NCI-H460 (cell line): ENCODE results near the gene UVSSA. TPM values are rescaled to one million over a fixed set of nuclear protein-coding genes. Genes with fewer than 3 reads are reported as not detected.

ENCODE experiments used
- DNase-seq: peaks from one replicate; pipeline ENCODE4 v3.0.0-alpha.2; 2016; ENCODE audit warnings: low read depth; ENCODE audit errors: extremely low read depth
- total RNA-seq: library from RNA; depleted of rRNA; stranded (reverse); fragments of >200 nt; shearing (Covaris generic); gene quantifications from 2 replicates; pipeline ENCODE4 v1.2.3, GENCODE V29; 2014

The UVSSA gene
- total RNA-seq, 1 experiment from 2014 or later = 7.7 TPM

DNA sequence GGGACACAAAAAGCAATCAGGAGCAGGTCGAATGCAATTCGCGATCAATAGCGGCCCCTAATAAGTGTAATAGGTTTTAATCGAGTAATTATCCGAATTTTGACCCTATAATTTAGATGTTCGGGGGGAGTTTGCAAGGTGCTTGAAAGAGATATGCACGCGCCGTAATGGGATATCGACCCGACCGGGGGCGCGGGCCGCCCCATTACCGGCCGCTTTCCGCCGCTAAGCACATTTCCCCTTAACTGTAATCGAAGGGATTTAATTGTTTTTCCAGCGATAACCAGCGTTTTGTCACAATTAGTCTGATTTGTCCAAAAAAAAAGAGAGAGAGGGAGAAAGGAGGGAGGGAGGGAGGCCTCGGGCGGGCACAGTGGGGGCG, 58.2 kb downstream of the UVSSA start:
- DNase-seq = no peak

DNA sequence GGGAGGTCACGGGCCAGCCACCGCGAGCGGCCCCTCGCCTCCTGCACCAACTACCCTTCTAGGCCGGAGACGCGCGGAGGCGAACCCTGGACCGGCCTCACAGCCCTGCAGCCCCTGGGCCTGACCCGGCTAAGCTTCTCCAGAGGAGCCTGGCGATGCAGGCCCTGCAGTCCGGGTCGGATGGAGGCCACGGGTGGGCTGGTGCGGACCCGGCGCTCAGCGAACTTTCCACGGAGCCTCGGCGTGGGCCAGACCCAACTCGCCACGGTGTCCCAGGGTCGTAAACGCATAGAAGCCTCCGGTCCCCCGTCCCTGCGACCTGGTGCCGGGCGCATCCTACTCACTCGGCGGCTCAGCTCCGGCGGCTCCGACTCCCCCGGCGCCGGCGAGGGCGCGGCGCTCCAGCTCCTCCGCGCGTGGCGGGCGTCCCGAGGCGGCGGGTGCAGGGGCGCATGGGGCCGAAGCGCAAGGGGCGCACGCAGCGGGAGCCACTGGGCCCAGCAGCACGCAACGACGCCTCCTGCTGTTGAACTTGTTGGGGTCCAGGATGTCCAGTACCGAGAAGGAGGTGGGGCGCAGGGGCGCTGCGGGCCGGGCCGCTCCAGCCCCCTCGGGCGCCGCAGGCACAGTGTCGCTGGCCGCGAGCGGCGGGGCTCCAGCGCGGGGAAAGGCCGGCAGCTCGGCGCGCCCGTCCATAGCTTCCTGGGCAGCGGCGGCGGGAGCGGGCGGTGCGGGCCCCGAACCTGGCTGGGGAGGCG, 58.8 kb downstream of the UVSSA start:
- no peak for DNase-seq

DNA sequence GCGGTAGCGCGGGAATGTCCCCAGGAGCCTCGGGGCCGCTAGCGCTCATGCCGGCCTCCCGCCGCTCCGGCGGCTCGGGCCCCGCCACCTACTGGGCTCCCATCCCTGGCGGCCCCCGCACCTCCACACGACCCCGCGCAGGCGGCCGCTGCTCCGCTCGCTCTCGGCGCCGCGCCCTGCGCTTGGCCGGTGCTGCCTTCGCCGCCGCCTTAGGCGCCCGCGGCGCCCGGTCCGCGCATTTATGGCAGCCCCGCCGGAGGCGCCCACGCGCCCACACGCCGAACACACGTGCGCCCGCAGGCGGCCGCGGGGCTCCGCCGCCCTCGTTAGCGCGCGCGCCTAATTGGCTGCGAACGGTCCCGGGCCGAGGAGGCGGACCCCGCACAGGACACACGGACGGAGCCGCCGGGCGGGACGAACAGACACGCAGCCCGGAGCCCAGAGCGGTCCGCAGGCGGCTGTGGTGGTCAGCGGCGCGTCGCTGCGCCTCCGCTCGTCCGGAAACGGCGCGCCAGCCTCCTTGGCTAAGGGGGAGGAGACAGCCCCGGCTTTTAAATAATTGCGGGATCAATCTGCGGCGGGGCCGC, 59.5 kb downstream of the UVSSA start, which contains the start of gene NKX1-1:
NKX1-1 (minus strand) TSS at position 49 of the 587 bp plus-strand sequence; CDS start at position 49, 0 bp downstream.
- DNase-seq = no peak

DNA sequence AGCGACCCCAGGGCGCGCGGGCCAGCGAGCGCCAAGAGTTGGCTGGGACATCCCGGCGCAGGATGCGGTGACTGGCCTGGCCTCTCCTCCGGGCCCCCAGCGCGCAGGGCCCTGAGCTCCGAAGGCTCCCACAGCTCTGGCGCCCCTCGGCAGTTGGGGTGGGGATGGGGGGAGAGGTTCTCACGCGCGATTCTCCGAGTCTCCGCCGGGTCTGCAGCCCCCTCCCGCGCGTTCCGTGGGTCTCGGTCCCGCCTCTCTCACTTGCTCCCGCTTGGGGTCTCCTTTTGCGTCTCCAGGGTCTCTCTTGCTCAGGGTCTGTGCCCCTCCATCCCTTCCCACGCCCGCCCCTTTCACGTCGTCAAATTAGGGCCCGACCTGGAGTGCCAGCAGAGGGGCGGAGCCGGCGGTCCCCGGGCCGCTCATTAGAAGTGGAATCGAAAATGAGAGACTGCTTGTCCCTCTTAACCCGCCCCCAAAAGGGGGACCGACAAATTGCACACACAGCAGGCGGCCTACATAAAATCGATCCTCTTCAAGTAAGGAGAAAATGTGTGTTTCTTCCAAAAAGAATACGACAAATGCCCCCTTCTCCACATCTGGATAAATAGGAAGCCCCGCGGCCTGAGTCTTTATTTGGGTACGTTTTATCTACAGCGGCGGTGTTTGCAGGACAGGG, 60.1 kb downstream of the UVSSA start:
- no peak for DNase-seq

DNA sequence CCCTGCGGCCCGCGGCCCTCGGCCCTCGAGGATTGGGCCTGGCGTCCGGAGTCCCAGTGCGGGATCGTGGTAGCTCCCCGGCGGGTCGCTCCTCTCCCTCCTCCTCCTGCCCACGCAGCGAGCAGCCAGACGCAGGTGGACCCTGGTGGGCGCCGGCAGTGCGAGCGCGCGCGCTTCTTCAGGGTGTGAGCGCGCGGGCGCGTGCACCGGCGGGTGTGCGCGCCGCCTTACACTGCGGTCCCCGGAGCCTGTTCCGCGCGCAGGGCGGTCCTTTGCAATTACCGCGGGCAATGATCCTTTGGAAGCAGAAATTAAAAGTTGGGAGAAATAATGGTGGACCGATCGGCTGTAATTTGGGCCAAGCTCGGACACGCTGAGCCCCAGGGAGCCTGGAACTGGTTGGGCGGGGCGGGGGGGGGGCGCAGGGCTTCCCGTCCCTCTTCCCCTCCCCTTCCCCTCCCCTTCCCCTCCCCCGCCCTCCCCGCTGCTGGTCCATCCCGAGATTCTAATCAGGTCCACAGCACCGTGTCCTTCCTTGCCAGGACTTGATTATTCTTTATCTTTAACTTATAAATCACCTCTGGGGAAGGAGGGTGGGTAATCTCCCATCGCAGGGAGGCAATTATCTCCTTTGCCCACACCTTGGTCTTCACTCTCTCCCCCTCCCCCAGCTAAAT, 60.8 kb downstream of the UVSSA start:
- DNase-seq = no peak

DNA sequence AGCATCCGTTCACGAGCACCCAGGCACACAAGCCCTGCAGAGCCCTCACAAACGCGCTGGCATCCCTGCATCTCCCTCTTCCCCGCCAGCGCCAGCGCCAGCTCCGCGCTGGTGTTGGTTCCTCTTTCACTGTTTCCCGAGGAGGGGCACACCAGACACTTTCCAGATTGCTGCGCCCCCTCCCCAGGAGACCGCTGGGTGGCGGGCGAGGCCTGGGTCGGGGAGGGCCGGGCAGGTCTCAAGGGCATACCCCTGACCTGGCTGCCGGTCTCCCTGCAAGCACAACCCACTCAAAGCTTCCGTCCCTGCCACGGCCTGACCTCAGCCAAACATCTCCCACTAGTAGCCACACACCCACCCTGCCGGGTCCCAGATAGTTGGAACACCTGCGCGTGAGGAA, 61.4 kb downstream of the UVSSA start:
- DNase-seq = no peak

DNA sequence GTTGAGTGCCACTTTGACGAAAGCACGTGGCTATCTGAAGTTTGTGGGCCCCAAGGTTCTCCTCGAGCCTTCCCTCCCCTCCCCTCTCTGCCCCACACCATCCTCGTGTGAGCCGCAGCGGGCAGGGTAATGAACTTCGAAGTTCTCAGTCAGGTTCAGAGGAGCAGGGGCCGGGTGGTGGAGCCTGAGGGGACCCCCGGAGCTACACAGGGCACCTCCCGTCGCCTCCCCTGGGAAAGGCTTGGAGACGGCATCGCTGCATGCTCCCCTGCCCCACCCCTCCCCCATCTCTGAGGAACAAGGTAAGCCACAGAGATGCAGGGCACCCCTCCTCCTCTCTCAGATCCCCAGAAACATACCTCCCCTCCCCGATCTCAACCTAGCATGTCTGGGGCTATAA, 62.1 kb downstream of the UVSSA start:
- no peak for DNase-seq

DNA sequence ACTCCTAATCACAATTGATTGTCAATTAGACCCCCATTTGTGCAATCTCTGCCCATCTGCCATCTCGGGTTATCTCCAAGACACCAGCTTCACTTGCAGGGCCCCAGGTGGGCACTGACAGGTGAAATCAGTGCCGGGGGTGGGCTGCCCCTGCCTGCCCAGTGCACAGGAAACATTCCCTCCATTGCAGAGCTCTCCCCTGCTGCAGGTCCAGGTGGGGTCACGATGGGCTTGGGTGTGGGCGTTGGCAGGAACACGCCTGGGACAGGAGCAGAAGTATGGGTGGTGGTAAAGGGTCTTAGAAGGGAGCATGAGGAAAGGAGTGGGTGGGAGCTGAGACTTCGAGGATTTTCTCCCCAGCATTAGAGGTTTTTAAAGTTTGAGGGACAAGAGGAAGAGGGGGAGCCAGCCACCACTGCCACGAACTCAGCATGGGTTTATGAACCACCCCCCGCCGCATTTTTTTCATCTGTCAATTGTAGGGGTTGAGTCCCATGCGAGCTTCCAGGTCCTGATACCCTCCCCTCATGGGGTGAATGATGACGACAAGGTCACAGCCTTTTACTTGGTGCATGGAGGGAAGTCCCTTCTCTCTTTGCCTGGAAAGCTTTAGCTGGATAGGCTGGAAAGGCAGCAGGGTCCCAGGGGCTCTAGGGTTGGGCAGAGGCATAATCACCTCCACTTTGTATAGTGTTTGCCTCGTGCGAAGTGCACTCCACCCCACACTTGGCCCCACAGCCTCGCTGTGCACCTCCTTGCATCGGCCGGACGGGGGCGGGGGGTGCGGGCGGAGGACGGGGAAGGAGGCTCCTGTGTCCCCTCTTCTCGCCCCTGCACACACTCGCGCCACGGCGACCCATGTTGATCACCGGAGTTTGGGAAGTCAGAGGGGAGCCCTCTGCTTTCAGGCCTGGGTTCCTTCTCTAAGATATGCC, 62.8 kb downstream of the UVSSA start:
- no peak for DNase-seq

DNA sequence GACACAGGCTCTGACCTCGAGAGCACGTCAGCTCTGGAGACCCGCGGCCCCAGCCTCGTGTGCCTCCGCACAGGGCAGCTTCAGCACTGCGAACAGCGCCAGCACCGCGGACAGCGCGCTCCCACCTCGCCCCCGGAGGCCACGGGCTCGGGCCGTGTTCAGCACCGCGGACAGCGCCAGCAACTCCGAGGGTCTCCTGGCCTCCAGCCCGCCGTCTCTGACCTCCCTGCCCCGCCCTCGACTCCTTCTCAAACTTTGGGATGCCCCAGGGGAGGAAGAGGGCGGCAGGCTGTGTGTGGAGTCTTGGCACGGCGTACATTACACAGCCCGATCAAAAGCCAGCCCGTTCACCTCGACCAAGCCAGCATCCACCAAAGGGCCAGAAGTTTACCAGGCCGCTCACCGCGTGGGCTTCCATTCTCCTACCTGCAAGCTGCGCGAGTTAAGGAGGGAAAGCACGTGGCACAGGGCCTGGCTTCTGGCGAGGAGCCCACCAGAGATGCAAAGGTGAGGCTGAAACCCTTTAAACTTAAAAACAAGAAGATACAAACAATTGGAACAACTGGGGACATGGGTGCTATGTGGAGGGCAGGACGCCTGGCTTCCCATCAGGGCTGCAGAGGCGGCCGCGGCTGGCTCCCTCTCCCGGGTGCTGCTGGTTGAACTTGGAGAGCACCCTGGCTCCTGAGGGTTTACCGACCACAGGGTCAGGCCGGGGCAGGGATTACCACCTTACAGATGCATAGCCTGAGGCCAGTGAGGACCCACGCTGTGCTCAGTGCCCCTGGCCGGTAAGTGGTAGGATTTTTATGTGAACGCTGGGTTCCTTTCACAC, 63.7 kb downstream of the UVSSA start:
- peak; percentile 39 for DNase-seq

DNA sequence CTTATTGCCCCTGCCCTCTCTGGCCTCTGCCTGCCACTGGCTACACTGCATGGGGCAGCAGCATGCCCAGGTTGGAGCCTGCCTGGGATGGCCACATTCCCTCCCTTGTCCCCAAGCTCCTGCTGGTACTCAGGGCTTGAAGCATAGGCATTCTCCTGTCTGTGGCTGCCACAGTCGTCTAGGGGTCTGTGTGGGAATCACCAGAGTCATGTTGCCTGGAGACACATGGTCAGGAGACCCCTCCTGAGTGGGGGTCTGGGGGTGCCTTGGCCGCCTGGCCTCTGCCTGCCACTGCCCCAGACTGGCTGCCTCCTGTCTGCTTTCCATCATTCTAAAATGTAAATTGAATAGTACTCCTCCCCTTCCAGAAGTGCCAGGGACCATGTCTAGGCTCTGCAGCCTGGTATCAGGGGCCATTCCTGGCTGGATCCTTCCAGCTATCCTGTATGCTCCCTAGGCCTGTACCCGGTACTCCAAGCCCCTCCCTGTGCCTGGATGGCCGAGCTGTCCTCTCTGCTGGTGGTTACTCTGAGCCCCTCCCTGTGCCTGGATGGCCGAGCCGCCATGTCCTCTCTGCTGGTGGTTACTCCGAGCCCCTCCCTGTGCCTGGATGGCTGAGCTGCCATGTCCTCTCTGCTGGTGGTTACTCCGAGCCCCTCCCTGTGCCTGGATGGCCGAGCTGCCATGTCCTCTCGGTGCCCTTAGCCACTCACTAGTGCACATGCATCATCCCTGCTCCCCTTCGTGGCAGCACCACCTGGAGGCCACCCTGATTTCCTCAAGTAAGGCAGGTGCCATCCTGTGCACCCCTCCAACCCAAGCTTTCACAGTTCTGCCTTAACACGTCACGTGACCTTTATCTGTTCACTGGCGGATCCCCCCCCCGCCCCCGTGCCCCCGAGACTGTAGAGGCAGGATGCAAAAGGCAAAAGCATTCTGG, 64.7 kb downstream of the UVSSA start:
- DNase-seq = no peak

DNA sequence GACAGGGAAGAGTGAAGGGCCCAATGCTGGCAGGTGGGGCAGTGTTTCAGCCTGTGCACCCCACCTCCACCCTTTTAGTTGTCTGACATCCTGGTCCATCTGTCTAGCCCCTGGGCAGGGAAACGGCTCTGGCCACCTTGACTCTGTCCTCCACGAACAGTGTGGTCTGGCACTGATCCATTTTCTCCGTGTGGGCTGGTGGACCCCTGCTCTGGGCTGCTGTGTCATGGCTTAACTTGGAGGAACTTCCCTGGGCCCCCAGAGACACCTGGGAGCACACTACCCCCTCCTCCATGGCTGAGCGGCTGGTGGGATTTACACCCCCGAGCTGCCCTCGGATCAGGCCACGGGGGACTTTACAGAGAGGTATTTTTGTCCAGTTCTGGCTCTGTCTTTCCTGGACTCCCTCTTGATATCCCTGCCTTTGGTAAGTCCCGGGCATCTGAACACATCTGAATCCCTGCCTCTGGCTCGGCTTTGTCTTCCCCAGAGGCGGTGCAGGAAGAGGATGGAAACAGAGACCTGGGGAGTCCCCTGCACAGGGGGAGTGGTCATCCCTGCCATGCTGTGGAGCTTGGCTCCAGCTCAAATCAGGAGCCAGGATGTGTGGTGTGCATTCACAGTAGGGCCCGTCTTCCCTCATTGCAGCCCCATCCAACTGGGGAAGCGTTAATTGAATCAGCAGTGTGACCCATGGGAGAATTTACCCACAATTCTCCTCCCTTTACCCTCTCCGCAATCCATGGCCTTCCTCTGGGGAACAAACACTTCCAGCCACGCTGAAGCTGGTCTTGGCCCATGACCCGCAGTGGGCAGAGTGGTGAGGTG, 65.6 kb downstream of the UVSSA start:
- no peak for DNase-seq

DNA sequence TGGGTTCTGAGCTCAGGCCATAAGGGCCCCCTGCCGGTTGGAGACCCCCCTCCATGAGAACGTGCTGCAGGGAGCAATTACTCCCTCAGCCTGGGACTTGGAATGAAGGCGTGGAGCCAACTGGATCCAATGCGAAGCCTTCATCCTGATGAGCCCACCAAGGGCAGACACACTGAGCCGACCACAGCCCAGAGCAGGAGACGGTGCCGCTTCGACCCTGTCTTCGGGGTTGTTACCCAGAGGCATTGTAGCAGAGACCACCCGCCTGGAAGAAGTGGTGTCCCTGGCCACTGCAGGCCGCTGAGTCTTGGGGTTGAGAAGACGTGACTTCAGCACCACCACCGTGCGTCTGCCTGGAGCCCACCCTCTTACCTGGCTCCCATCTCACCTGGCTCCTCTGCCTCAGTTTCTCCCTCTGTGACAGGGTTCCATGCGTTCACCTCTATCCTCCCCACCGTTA, 66.2 kb downstream of the UVSSA start:
- DNase-seq = no peak

DNA sequence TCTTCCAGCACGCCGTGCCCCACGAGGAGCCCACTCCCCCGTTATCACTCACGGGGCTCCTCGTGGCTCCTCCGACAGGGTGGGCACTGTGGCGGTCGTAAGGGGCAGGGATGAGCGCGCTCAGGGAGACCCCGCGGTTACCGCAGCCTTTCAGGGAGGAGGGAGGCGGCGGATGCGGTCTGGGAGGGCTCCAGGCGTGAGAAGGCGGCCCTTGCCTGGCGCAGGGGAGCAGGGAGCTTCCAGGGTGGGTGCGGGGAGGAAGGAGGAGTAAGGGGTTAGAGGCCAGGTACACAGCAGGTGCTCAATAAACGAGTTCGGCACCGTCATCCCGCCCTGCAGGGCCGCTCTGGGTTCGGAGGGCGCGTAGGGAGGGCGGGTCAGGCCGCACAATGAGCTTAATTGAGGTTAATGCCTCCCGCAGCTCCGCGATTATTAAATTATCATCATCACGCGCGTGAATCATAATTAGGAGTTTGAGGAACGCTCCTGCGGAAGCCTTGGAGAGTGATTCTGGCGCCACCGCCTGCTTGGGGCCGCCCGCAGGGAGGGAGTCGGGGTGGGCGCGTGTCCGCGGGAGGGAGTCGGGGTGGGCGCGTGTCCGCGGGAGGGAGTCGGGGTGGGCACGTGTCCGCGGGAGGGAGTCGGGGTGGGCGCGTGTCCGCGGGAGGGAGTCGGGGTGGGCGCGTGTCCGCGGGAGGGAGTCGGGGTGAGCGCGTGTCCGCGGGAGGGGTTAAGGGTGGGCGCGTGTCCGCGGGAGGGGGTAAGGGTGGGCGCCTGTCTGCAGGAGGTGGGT, 66.9 kb downstream of the UVSSA start:
- DNase-seq = no peak

DNA sequence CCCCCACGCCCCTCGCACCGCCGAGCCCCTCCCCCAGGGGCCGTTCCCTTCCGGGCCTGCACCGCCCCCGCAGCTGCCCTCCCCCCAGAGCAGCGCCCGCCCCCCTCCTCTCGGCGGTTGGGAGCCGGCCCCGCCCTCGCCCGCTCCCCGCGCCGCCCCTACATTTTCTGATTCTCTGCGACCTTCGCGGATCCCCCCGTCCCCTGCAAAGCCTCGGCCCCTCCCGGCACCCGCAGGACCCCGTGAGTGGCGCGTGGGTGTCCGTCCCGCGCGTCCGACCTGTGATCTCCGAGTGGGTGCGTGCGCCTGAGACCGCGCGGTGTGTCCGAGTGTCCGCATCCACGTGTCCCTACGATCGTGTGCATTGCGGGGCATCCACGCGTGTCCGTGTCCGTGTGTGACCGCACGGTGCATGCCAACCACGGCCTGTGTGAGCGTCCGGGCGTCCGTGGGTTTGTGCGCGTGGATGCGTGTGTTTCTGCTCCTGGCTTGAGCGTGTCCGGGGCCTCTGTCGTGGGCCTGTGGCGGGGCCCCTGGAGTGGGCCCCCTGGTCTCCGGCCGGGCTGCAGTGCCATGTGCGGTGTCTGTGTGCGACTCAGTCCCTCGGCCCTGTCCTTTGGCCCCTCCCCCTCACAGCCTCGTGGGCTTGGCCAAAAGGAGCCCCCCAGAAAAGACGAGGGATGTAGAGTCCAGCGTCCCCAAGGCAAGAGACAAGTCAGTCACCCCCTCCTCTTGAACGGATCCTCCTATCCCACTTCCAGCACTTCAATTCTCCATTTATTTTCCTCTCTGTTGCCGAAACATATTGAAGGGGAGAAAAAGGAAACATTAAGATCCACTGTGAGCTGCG, 68.0 kb downstream of the UVSSA start:
- DNase-seq = no peak

DNA sequence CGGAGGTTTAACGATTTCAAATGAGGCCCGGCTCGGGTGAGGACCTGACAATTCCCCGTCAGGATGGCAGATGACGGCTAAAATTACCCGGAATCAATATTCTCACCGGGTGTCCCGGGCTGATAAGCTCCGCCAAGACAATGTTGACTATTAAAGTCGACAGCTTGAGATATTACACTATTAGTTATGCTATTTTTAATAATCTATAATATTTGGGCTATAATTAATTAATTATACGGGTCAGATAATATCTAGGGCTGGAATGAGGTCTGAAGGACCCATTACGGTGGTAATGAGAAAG, 68.6 kb downstream of the UVSSA start:
- DNase-seq = no peak
